Astrocyte (in vitro differentiated cells and primary cell): ENCODE measurements around the gene TP53BP1. TPM values are rescaled to one million over a fixed set of nuclear protein-coding genes. Genes with fewer than 3 reads are reported as not detected.
A peak's percentile ranks its signal among the peaks of the same experiment; 100 is the strongest.

Experiments used
- DNase-seq: peaks from one replicate; pipeline ENCODE4 v3.0.0-alpha.2; 2010; ENCODE audit warnings: low read depth
- FAIRE-seq: peaks from 2 replicates; lab custom pipeline; 2011; peaks lifted over from hg19 to GRCh38; lab: Jason Lieb, UNC
- H2AFZ ChIP-seq: 2 replicates; pipeline ENCODE4 v1.6.0; 2012; ENCODE audit warnings: low read depth, low read length, inconsistent platforms
- H3K27ac ChIP-seq: 2 replicates; pipeline ENCODE4 v1.5.1; 2011; ENCODE audit warnings: low read depth, low read length, inconsistent platforms
- H3K27me3 ChIP-seq: 2 replicates; pipeline ENCODE4 v1.6.0; 2011; ENCODE audit warnings: low read length, inconsistent platforms; ENCODE audit not compliant: insufficient read depth
- H3K36me3 ChIP-seq: 2 replicates; pipeline ENCODE4 v1.5.1; 2011; ENCODE audit warnings: low read length, inconsistent platforms; ENCODE audit not compliant: insufficient read depth
- H3K4me1 ChIP-seq: 2 replicates; pipeline ENCODE4 v1.5.1; 2011; ENCODE audit warnings: low read length, inconsistent platforms; ENCODE audit not compliant: insufficient read depth
- H3K4me2 ChIP-seq: 2 replicates; pipeline ENCODE4 v1.6.0; 2012; ENCODE audit warnings: low read length, inconsistent platforms
- H3K4me3 ChIP-seq: 2 replicates; pipeline ENCODE4 v1.5.1; 2011; ENCODE audit warnings: low read depth, mild to moderate bottlenecking, low read length, inconsistent platforms; ENCODE audit not compliant: insufficient read depth
- H3K79me2 ChIP-seq: 2 replicates; pipeline ENCODE4 v1.6.0; 2012; ENCODE audit warnings: mild to moderate bottlenecking, low read length, inconsistent platforms; ENCODE audit not compliant: insufficient read depth
- H3K9ac ChIP-seq: 2 replicates; pipeline ENCODE4 v1.6.0; 2012; ENCODE audit warnings: mild to moderate bottlenecking, low read length, inconsistent platforms
- H3K9me3 ChIP-seq: 2 replicates; pipeline ENCODE4 v1.5.1; 2012; ENCODE audit warnings: low read depth, mild to moderate bottlenecking, low read length, inconsistent platforms; ENCODE audit not compliant: insufficient read depth
- H4K20me1 ChIP-seq: 2 replicates; pipeline ENCODE4 v1.6.0; 2012; ENCODE audit warnings: low read length, inconsistent platforms; ENCODE audit not compliant: insufficient read depth
- H3K27ac Mint-ChIP-seq: one replicate; pipeline ENCODE4 v1.8.0; 2021; ENCODE audit warnings: mild to moderate bottlenecking, mixed read lengths; ENCODE audit not compliant: unreplicated experiment
- H3K27me3 Mint-ChIP-seq: one replicate; pipeline ENCODE4 v1.8.0; 2021; ENCODE audit warnings: low read depth, mixed read lengths; ENCODE audit not compliant: unreplicated experiment
- H3K36me3 Mint-ChIP-seq: one replicate; pipeline ENCODE4 v1.8.0; 2021; ENCODE audit warnings: low read depth, mixed read lengths; ENCODE audit not compliant: unreplicated experiment
- H3K4me1 Mint-ChIP-seq: one replicate; pipeline ENCODE4 v1.8.0; 2021; ENCODE audit warnings: low read depth, mixed read lengths; ENCODE audit not compliant: unreplicated experiment
- H3K4me3 Mint-ChIP-seq: one replicate; pipeline ENCODE4 v1.8.0; 2021; ENCODE audit warnings: mild to moderate bottlenecking, moderate library complexity, mixed read lengths; ENCODE audit not compliant: unreplicated experiment
- H3K9me3 Mint-ChIP-seq: one replicate; pipeline ENCODE4 v1.8.0; 2021; ENCODE audit warnings: mild to moderate bottlenecking, mixed read lengths; ENCODE audit not compliant: unreplicated experiment
- CTCF ChIP-seq: IDR thresholded peaks from 2 replicates; pipeline ENCODE4 v1.5.1; 2011; ENCODE audit warnings: low read depth, mild to moderate bottlenecking, inconsistent platforms, low read length, moderate library complexity; ENCODE audit not compliant: insufficient read depth
- EZH2 ChIP-seq: IDR thresholded peaks from 2 replicates; pipeline ENCODE4 v1.6.1; 2012; ENCODE audit warnings: mild to moderate bottlenecking, low read length, inconsistent platforms; ENCODE audit not compliant: insufficient read depth
- total RNA-seq: library from RNA; stranded (reverse); gene quantifications from 2 replicates; pipeline ENCODE4 v1.2.1, GENCODE V29; 2021

The TP53BP1 gene
- total RNA-seq, 1 donor from 2014 or later, result 71.9 TPM

- no peak overlapping the region for H3K27ac ChIP-seq
- Mint-ChIP-seq H3K27me3 (no peaks in the 10 kb centered on the region), H3K4me1 (peaks cover 13% of the 10 kb centered on the region), H3K9me3 (no peaks in the 10 kb centered on the region), H3K4me3 (no peak overlapping the region), H3K27ac (peak overlapping the region; percentile 36), H3K36me3 (peaks cover 40% of the 10 kb centered on the region)
- no peak overlapping the region for H3K9ac ChIP-seq
- no peaks in the 10 kb centered on the region for H3K4me1 ChIP-seq
- no peaks in the 10 kb centered on the region for H3K27me3 ChIP-seq
- TF ChIP-seq EZH2, result no peak
- no peak for TF ChIP-seq CTCF
- H2AFZ ChIP-seq, result no peak overlapping the region
- H3K4me2 ChIP-seq, result no peak overlapping the region
- peaks cover 14% of the 10 kb centered on the region for H4K20me1 ChIP-seq
- no peaks in the 10 kb centered on the region for H3K9me3 ChIP-seq
- peaks cover 7% of the 10 kb centered on the region for H3K36me3 ChIP-seq
- DNase-seq (no peak), FAIRE-seq (no peak)
- H3K4me3 ChIP-seq, result no peak overlapping the region
- no peaks in the 10 kb centered on the region for H3K79me2 ChIP-seq
Measured at GRCh38 chr15:43531018-43531670, 38.2 kb upstream of the TP53BP1 start.

- no peaks in the 10 kb centered on the region for H3K27me3 ChIP-seq
- no peak overlapping the region for H2AFZ ChIP-seq
- no peak for TF ChIP-seq EZH2
- no peak for TF ChIP-seq CTCF
- H4K20me1 ChIP-seq, result peaks cover 27% of the 10 kb centered on the region
- H3K79me2 ChIP-seq, result no peaks in the 10 kb centered on the region
- no peak overlapping the region for H3K9ac ChIP-seq
- DNase-seq, result no peak
- peaks cover 13% of the 10 kb centered on the region for H3K36me3 ChIP-seq
- Mint-ChIP-seq H3K36me3 (peaks cover 46% of the 10 kb centered on the region), H3K4me3 (peak overlapping the region; percentile 37), H3K27ac (peak overlapping the region; percentile 26), H3K27me3 (no peaks in the 10 kb centered on the region), H3K4me1 (peaks cover 13% of the 10 kb centered on the region), H3K9me3 (peaks cover 2% of the 10 kb centered on the region)
- no peak overlapping the region for H3K4me3 ChIP-seq
- no peak overlapping the region for H3K4me2 ChIP-seq
- no peaks in the 10 kb centered on the region for H3K4me1 ChIP-seq
- no peak overlapping the region for H3K27ac ChIP-seq
- FAIRE-seq, result no peak
- no peaks in the 10 kb centered on the region for H3K9me3 ChIP-seq
Measured at GRCh38 chr15:43529587-43530345, 36.8 kb upstream of the TP53BP1 start.
